Body of pancreas (tissue), 4 donors: ENCODE measurements around the gene SKIL.

Source experiments
- CTCF ChIP-seq, 7 experiments: fragments of 450-650 bp in 4 of 7; fragments of 200-600 bp in 3 of 7; sonication (generic) in 3 of 7; IDR thresholded peaks; one replicate each; pipeline ENCODE4 v1.5.1; 2016 to 2019; ENCODE audit warnings: antibody characterized with exemption in 7 of 7
- POLR2A ChIP-seq, 3 donors: fragments of 450-650 bp; IDR thresholded peaks; one replicate each; pipeline ENCODE4 v1.6.1; 2016; ENCODE audit warnings: antibody characterized with exemption in 3 of 3, mild to moderate bottlenecking in 2 of 3

GRCh38 chr3:170344971-170345370, 12.5 kb upstream of the SKIL start:
- TF ChIP-seq CTCF (IDR thresholded peaks at IDR 0.05): no peak
- no peak for TF ChIP-seq POLR2A (IDR thresholded peaks at IDR 0.05)
